ENCODE results near the gene CYP4Z1. TPM values are rescaled to one million over a fixed set of nuclear protein-coding genes. Genes with fewer than 3 reads are reported as not detected.

Gene CYP4Z1
- total RNA-seq, 1 donor from 2014 or later = not detected

GRCh38 chr1:47030170-47030805, 36.7 kb upstream of the CYP4Z1 start:
- Histone ChIP-seq H3K9me3 (ENCODE audit: insufficient read depth, low read depth, low read length) (no peaks in the 10 kb centered on the region), H3K4me1 (ENCODE audit: insufficient read depth, low read length) (peaks cover 9% of the 10 kb centered on the region), H3K27me3 (ENCODE audit: insufficient read depth, low read length) (peaks cover under 1% of the 10 kb centered on the region), H3K4me2 (ENCODE audit: low read length) (no peak overlapping the region), H4K20me1 (ENCODE audit: insufficient read depth, low read length) (no peaks in the 10 kb centered on the region), H3K36me3 (ENCODE audit: insufficient read depth, low read length) (no peaks in the 10 kb centered on the region), H3K9ac (ENCODE audit: low read length) (no peak overlapping the region), H2AFZ (ENCODE audit: low read depth, low read length) (no peak overlapping the region), H3K79me2 (ENCODE audit: insufficient read depth, low read length) (no peaks in the 10 kb centered on the region), H3K4me3 (ENCODE audit: insufficient read depth, low read depth, low read length) (no peak overlapping the region), H3K27ac (ENCODE audit: low read depth, low read length) (no peak overlapping the region)
- Mint-ChIP-seq H3K27ac (ENCODE audit: unreplicated experiment) (no peak overlapping the region), H3K4me3 (ENCODE audit: unreplicated experiment) (no peak overlapping the region), H3K9me3 (ENCODE audit: unreplicated experiment) (no peaks in the 10 kb centered on the region), H3K4me1 (ENCODE audit: low read depth, unreplicated experiment) (peaks cover 4% of the 10 kb centered on the region), H3K36me3 (ENCODE audit: low read depth, unreplicated experiment) (peaks cover 2% of the 10 kb centered on the region), H3K27me3 (ENCODE audit: low read depth, unreplicated experiment) (peaks cover 19% of the 10 kb centered on the region)
- no peak for TF ChIP-seq EZH2 (IDR thresholded peaks at IDR 0.05; ENCODE audit: insufficient read depth, low read length)
- no peak for TF ChIP-seq CTCF (IDR thresholded peaks at IDR 0.05; ENCODE audit: insufficient read depth, low read depth, low read length)
- DNase-seq (ENCODE audit: low read depth) = no peak
- no peak for FAIRE-seq

GRCh38 chr1:47031059-47031458, 36.0 kb upstream of the CYP4Z1 start:
- H4K20me1 ChIP-seq (ENCODE audit: insufficient read depth, low read length) = no peaks in the 10 kb centered on the region
- H3K4me3 ChIP-seq (ENCODE audit: insufficient read depth, low read depth, low read length) = no peak overlapping the region
- Mint-ChIP-seq H3K4me1 (ENCODE audit: low read depth, unreplicated experiment) (peaks cover 4% of the 10 kb centered on the region), H3K4me3 (ENCODE audit: unreplicated experiment) (no peak overlapping the region), H3K27me3 (ENCODE audit: low read depth, unreplicated experiment) (peaks cover 15% of the 10 kb centered on the region), H3K36me3 (ENCODE audit: low read depth, unreplicated experiment) (peaks cover 2% of the 10 kb centered on the region), H3K27ac (ENCODE audit: unreplicated experiment) (no peak overlapping the region), H3K9me3 (ENCODE audit: unreplicated experiment) (no peaks in the 10 kb centered on the region)
- TF ChIP-seq EZH2 (IDR thresholded peaks at IDR 0.05; ENCODE audit: insufficient read depth, low read length) (no peak), CTCF (IDR thresholded peaks at IDR 0.05; ENCODE audit: insufficient read depth, low read depth, low read length) (no peak)
- H3K4me1 ChIP-seq (ENCODE audit: insufficient read depth, low read length) = peaks cover 9% of the 10 kb centered on the region
- H3K27me3 ChIP-seq (ENCODE audit: insufficient read depth, low read length) = peaks cover 3% of the 10 kb centered on the region
- H3K79me2 ChIP-seq (ENCODE audit: insufficient read depth, low read length) = no peaks in the 10 kb centered on the region
- FAIRE-seq = no peak
- H2AFZ ChIP-seq (ENCODE audit: low read depth, low read length) = no peak overlapping the region
- H3K9ac ChIP-seq (ENCODE audit: low read length) = no peak overlapping the region
- no peaks in the 10 kb centered on the region for H3K36me3 ChIP-seq (ENCODE audit: insufficient read depth, low read length)
- peak; percentile 6 for DNase-seq (ENCODE audit: low read depth)
- H3K9me3 ChIP-seq (ENCODE audit: insufficient read depth, low read depth, low read length) = no peaks in the 10 kb centered on the region
- peak overlapping the region; percentile 14 for H3K4me2 ChIP-seq (ENCODE audit: low read length)
- H3K27ac ChIP-seq (ENCODE audit: low read depth, low read length) = no peak overlapping the region

- TF ChIP-seq CTCF (IDR thresholded peaks at IDR 0.05; ENCODE audit: insufficient read depth, low read depth, low read length) = no peak
- TF ChIP-seq EZH2 (IDR thresholded peaks at IDR 0.05; ENCODE audit: insufficient read depth, low read length) = no peak
- H3K79me2 ChIP-seq (ENCODE audit: insufficient read depth, low read length) = no peaks in the 10 kb centered on the region
- DNase-seq (ENCODE audit: low read depth) = no peak
- Mint-ChIP-seq H3K36me3 (ENCODE audit: low read depth, unreplicated experiment) (peaks cover 2% of the 10 kb centered on the region), H3K4me1 (ENCODE audit: low read depth, unreplicated experiment) (peaks cover 4% of the 10 kb centered on the region), H3K27ac (ENCODE audit: unreplicated experiment) (no peak overlapping the region), H3K27me3 (ENCODE audit: low read depth, unreplicated experiment) (peaks cover 15% of the 10 kb centered on the region), H3K4me3 (ENCODE audit: unreplicated experiment) (no peak overlapping the region), H3K9me3 (ENCODE audit: unreplicated experiment) (no peaks in the 10 kb centered on the region)
- H3K27me3 ChIP-seq (ENCODE audit: insufficient read depth, low read length) = peaks cover 3% of the 10 kb centered on the region
- H3K27ac ChIP-seq (ENCODE audit: low read depth, low read length) = no peak overlapping the region
- H3K9me3 ChIP-seq (ENCODE audit: insufficient read depth, low read depth, low read length) = no peaks in the 10 kb centered on the region
- peak overlapping the region; percentile 14 for H3K4me2 ChIP-seq (ENCODE audit: low read length)
- no peak overlapping the region for H3K4me3 ChIP-seq (ENCODE audit: insufficient read depth, low read depth, low read length)
- peaks cover 9% of the 10 kb centered on the region for H3K4me1 ChIP-seq (ENCODE audit: insufficient read depth, low read length)
- no peaks in the 10 kb centered on the region for H3K36me3 ChIP-seq (ENCODE audit: insufficient read depth, low read length)
- H2AFZ ChIP-seq (ENCODE audit: low read depth, low read length) = no peak overlapping the region
- H4K20me1 ChIP-seq (ENCODE audit: insufficient read depth, low read length) = no peaks in the 10 kb centered on the region
- H3K9ac ChIP-seq (ENCODE audit: low read length) = no peak overlapping the region
- no peak for FAIRE-seq
These were observed 35.4 kb upstream of the CYP4Z1 start for GRCh38 chr1:47031585-47031984.

Measured in astrocyte (in vitro differentiated cells and primary cell).